K562 (cell line): ENCODE data around the gene ZNF322. TPM values are rescaled to one million over a fixed set of nuclear protein-coding genes. Genes with fewer than 3 reads are reported as not detected.

Source experiments
- ATAC-seq: fragments of 200-7000 bp; cut with Tn5 transposase; 3 replicates; pipeline ENCODE4 v1.9.1; 2020; ENCODE audit warnings: moderate library complexity
- BruUV-seq: library from RNA; stranded (reverse); fragments of 400-500 nt; replicated peaks from 2 replicates; lab custom pipeline; 2021; lab: Mats Ljungman, UMichigan
- CTCF ChIA-PET: fragments of 300-600 bp; formaldehyde crosslinking; extraction: SDS; loops from one replicate; lab custom pipeline; 2021; ENCODE audit warnings: low intra/inter-chr PET ratio; lab: Yijun Ruan, JAX
- POLR2A ChIA-PET: fragments of 300-600, 350-650 bp; sonication (Branson Sonifier 250); formaldehyde crosslinking; extraction: SDS; loops from one replicate; lab custom pipeline; 2021; ENCODE audit warnings: antibody characterized with exemption, inconsistent platforms; lab: Yijun Ruan, JAX
- DNase-seq, 4 experiments: peaks; one replicate each; pipeline versions ENCODE4 v3.0.0 to v3.0.0-alpha.2; 2011 to 2018; ENCODE audit warnings: low spot score in 3 of 4, mixed read lengths in 3 of 4; ENCODE audit errors: extremely low read depth in 1 of 4
- FAIRE-seq: peaks from 2 replicates; lab custom pipeline; 2011; peaks lifted over from hg19 to GRCh38; lab: Jason Lieb, UNC
- H2AFZ ChIP-seq: 2 replicates; pipeline ENCODE4 v1.6.0; 2011; ENCODE audit warnings: low read depth, low read length, control low read depth, inconsistent platforms
- H3K27ac ChIP-seq: fragments of 200-600 bp; 3 replicates; pipeline ENCODE4 v1.8.0; 2011; ENCODE audit warnings: low read depth, mild to moderate bottlenecking, control low read depth, inconsistent platforms, low read length, moderate library complexity, mixed read lengths; ENCODE audit errors: extremely low read depth
- H3K27me3 ChIP-seq, 2 experiments: fragments of 300-600 bp in 1 of 2; 2 replicates in 1 of 2; 3 replicates in 1 of 2; pipeline versions ENCODE4 v1.6.0 to v1.8.0; 2011; ENCODE audit warnings: inconsistent platforms in 2 of 2, low read length in 2 of 2, mild to moderate bottlenecking in 1 of 2, mixed read lengths in 1 of 2, moderate library complexity in 1 of 2; ENCODE audit not compliant: control insufficient read depth in 2 of 2, insufficient read depth in 2 of 2
- H3K36me3 ChIP-seq: fragments of 300-600 bp; 3 replicates; pipeline ENCODE4 v1.8.0; 2011; ENCODE audit warnings: mild to moderate bottlenecking, low read length, inconsistent platforms; ENCODE audit not compliant: control insufficient read depth, insufficient read depth
- H3K4me1 ChIP-seq, 2 experiments: fragments of 200-600 bp in 1 of 2; replicated peaks in 1 of 2; 2 replicates in 1 of 2; 3 replicates in 1 of 2; pipeline versions ENCODE4 v1.5.1 to v1.8.0; 2011; ENCODE audit warnings: inconsistent platforms in 2 of 2, low read length in 2 of 2, mild to moderate bottlenecking in 1 of 2, mixed read lengths in 1 of 2, moderate library complexity in 1 of 2; ENCODE audit not compliant: control insufficient read depth in 2 of 2, insufficient read depth in 2 of 2
- H3K4me2 ChIP-seq: 2 replicates; pipeline ENCODE4 v1.6.1; 2011; ENCODE audit warnings: low read length, control low read depth, inconsistent platforms, mixed read lengths; ENCODE audit not compliant: insufficient read depth
- H3K4me3 ChIP-seq: fragments of 200-600 bp; sonication (generic), shearing (Covaris generic); 2 replicates; pipeline ENCODE4 v1.5.1; 2016; ENCODE audit warnings: control low read depth, inconsistent platforms
- H3K79me2 ChIP-seq: fragments of 200-600 bp; 3 replicates; pipeline ENCODE4 v1.8.0; 2011; ENCODE audit warnings: low read length, inconsistent platforms; ENCODE audit not compliant: control insufficient read depth, insufficient read depth
- H3K9ac ChIP-seq, 2 experiments: 2 replicates each; pipeline versions ENCODE4 v1.6.0 to v1.6.1; 2011; ENCODE audit warnings: low read depth in 2 of 2, low read length in 2 of 2, control low read depth in 1 of 2, inconsistent platforms in 1 of 2, mild to moderate bottlenecking in 1 of 2, mixed read lengths in 1 of 2; ENCODE audit not compliant: insufficient read depth in 1 of 2
- H3K9me1 ChIP-seq: one replicate; pipeline ENCODE4 v1.6.0; 2011; ENCODE audit warnings: inconsistent platforms, mild to moderate bottlenecking, low read length, moderate library complexity; ENCODE audit not compliant: control insufficient read depth, insufficient read depth
- H3K9me3 ChIP-seq: replicated peaks from 2 replicates; pipeline ENCODE4 v1.5.1; 2011; ENCODE audit warnings: low read depth, low read length, inconsistent platforms; ENCODE audit not compliant: control insufficient read depth, insufficient read depth
- H4K20me1 ChIP-seq: replicated peaks from 2 replicates; pipeline ENCODE4 v1.6.1; 2011; ENCODE audit warnings: low read length, inconsistent platforms, mixed read lengths; ENCODE audit not compliant: control insufficient read depth, insufficient read depth
- C11orf30 ChIP-seq: fragments of 450-650 bp; IDR thresholded peaks from 2 replicates; pipeline ENCODE4 v1.6.1; 2016; ENCODE audit warnings: low read depth, mild to moderate bottlenecking
- E2F4 ChIP-seq: sonication (generic); formaldehyde crosslinking; IDR thresholded peaks from 2 replicates; pipeline ENCODE4 v1.8.0; 2022; ENCODE audit warnings: mild to moderate bottlenecking, low read depth, missing genetic modification reagents
- HCFC1 ChIP-seq: IDR thresholded peaks from 2 replicates; pipeline ENCODE4 v1.6.1; 2012; ENCODE audit warnings: low read depth, low read length, improper control_type of control experiment
- MAFG ChIP-seq: fragments of 450-650 bp; conservative IDR thresholded peaks from 2 replicates; pipeline ENCODE4 v1.6.1; 2016; ENCODE audit warnings: missing genetic modification characterization, missing compliant biosample characterization
- NR2C1 ChIP-seq, 2 experiments: fragments of 450-650 bp; IDR thresholded peaks; 2 replicates each; pipeline ENCODE4 v1.6.1; 2017; ENCODE audit warnings: mild to moderate bottlenecking in 2 of 2, antibody characterized with exemption in 1 of 2, inconsistent platforms in 1 of 2, missing compliant biosample characterization in 1 of 2, missing genetic modification characterization in 1 of 2
- ZBTB1 ChIP-seq: sonication (generic); formaldehyde crosslinking; IDR thresholded peaks from 2 replicates; pipeline ENCODE4 v1.8.1; 2023; ENCODE audit warnings: missing genetic modification reagents, low read depth, mild to moderate bottlenecking, borderline replicate concordance
- ZNF316 ChIP-seq: fragments of 450-650 bp; IDR thresholded peaks from 2 replicates; pipeline ENCODE4 v1.6.1; 2016
- ZNF766 ChIP-seq: fragments of 200-800 bp; sonication (Bioruptor generic); conservative IDR thresholded peaks from 2 replicates; pipeline ENCODE4 v1.6.1; 2016; ENCODE audit warnings: missing genetic modification characterization, missing compliant biosample characterization
- WGBS: fragments of 100-300 bp; shearing (Covaris generic); methylation state at CpG from one replicate; pipeline ENCODE4 v1.1.6; 2016; ENCODE audit warnings: low coverage, mixed read lengths; ENCODE audit not compliant: insufficient coverage; ENCODE audit errors: missing lambda C conversion rate; 5-methylcytosine and 5-hydroxymethylcytosine counted together
- in situ Hi-C: fragments of 300-500 bp; cut with MboI; formaldehyde crosslinking; loops from 4 replicates; pipeline ENCODE4 v1.15.0; 2018; ENCODE audit warnings: inconsistent platforms, mixed read lengths
- intact Hi-C: fragments of 100-400 bp; cut with micrococcal nuclease; formaldehyde crosslinking; loops from 2 replicates; pipeline ENCODE4 v1.14.2; 2022
- polyA plus RNA-seq, 8 experiments: library from polyadenylated mRNA; depleted of rRNA in 4 of 8; stranded (reverse) in 5 of 8; unstranded in 3 of 8; fragments of >200 nt; fragmentation: Nextera tagmentation in 2 of 8; fragmentation: Illumina TruSeq in 1 of 8; extraction: Ambion mirVana in 2 of 8; extraction: Trizol in 1 of 8; gene quantifications; 2 replicates each; pipeline versions ENCODE4 v1.2.1 to v1.2.3, GENCODE V29; 2011 to 2014; ENCODE audit warnings: inconsistent platforms in 1 of 8, missing spikeins in 1 of 8
- total RNA-seq, 7 experiments: library from RNA; depleted of rRNA in 6 of 7; stranded (reverse); fragments of >200 nt in 6 of 7; fragmentation: Illumina TruSeq in 2 of 7; extraction: Trizol in 2 of 7; gene quantifications; 2 replicates each; pipeline versions ENCODE4 v1.2.1 to v1.2.3, GENCODE V29; 2011 to 2021; ENCODE audit warnings: low replicate concordance in 1 of 7

Gene ZNF322
- total and polyA plus RNA-seq, 9 of the 15 experiments (the other 6 are each of a cell fraction or from before 2014, with no cell fraction given), result 4.7 to 31.2 (median 18.7) TPM

GRCh38 chr6:26657256-26657655 is 2.3 kb downstream of the ZNF322 start (continued):
- TF ChIP-seq HCFC1 (no peak), ZNF766 (CRISPR knock-in tag) (no peak), NR2C1 (IDR thresholded peaks at IDR 0.05) (no peak), NR2C1 (tag; IDR thresholded peaks at IDR 0.05) (no peak), ZBTB1 (CRISPR knock-in tag) (no peak)

GRCh38 chr6:26653007-26653406 is 6.5 kb downstream of the ZNF322 start:
- Histone ChIP-seq H3K79me2 (peaks cover 32% of the 10 kb centered on the region), H3K4me3 (no peak overlapping the region), H4K20me1 (no peaks in the 10 kb centered on the region), H3K4me1 (peaks cover 0 to 9% of the 10 kb centered on the region in 2 experiments; a peak in 2 of 5 replicates), H3K4me2 (no peak overlapping the region), H3K36me3 (peaks cover 66% of the 10 kb centered on the region), H3K9me1 (no peaks in the 10 kb centered on the region), H3K9me3 (peaks cover 5% of the 10 kb centered on the region), H3K27ac (no peak overlapping the region), H2AFZ (no peak overlapping the region), H3K9ac (no peak overlapping the region), H3K27me3 (no peaks in the 10 kb centered on the region)
- no TSS peak for BruUV-seq
- ChIA-PET CTCF (interaction anchor here (0.7 kb wide), 1 partner anchor 426 kb away, joined by 3 read pairs; no protein-coding TSS in a partner anchor), POLR2A (no interaction called here)
- no peak for DNase-seq
- peak; percentile 39; the same call in 1 of the 2 replicates for TF ChIP-seq C11orf30
- peak; percentile 42; the same call in 1 of the 2 replicates for TF ChIP-seq MAFG (tag)
- peak; percentile 54 for TF ChIP-seq ZNF316
- no peak for TF ChIP-seq E2F4 (CRISPR knock-in tag)
- no peak for ATAC-seq
- intact Hi-C loops, result no loop called here
- in situ Hi-C loops, result no loop called here
- 91% methylated on average over 5 of the region's 5 CpGs for WGBS
- FAIRE-seq, result no peak
